ENCODE data around the gene SEPTIN12. TPM values are rescaled to one million over a fixed set of nuclear protein-coding genes. Genes with fewer than 3 reads are reported as not detected.

The SEPTIN12 gene
- total RNA-seq, 1 experiment from 2014 or later: not detected

DNA sequence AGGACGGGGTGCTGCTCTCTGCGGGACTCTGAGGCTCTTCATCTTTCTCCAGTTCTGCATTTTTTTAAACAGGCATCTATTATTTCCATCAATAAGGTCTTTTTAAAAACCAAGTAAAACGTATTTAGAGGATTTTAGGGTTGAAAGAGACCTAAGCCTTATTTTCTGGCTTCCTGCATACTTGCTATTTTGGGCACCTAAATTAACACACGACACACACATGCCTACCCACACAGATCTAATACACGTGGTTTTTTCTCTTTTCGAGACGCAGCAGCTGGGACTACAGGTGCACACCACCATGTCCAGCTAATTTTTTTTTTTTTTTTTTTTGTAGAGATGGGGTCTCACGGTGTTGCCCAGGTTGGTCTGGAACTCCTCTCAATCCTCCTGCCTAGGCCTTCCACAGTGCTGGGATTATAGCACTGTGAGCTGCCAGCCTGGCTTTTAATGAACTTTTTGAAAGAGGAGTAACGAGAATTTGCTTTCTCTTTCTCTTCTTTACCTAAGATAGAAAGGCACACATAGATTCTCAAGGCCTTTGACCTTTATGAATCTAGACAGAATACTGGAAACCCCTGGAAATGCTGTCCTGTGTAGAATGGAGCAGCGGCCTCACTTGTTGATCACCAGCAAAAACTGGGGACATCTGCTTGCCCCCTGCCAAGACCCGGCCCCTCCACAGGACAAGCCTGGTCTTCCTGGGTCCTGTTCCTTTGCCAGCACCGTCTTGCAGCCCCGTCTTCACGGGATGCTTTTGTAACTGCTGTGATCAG lies 40.1 kb downstream of the SEPTIN12 start:
- peaks cover 3% of the 10 kb centered on the region; the same call in 1 of the 2 replicates for H3F3A ChIP-seq (ENCODE audit: insufficient read depth, low read depth)
- H3K9me3 ChIP-seq (ENCODE audit: insufficient read depth, low read depth): no peaks in the 10 kb centered on the region
- no peak for DNase-seq
- H3K36me3 ChIP-seq (ENCODE audit: low read depth): no peaks in the 10 kb centered on the region
- no peak overlapping the region for H3K4me3 ChIP-seq
- POLR2A ChIA-PET (ENCODE audit: unreplicated experiment): no interaction called here
- H2AFZ ChIP-seq: no peak overlapping the region
- no TSS peak for BruUV-seq (replicated peaks)
- H3K27ac ChIP-seq: no peak overlapping the region
- H3K9me2 ChIP-seq (ENCODE audit: insufficient read depth): no peaks in the 10 kb centered on the region
- H3K4me1 ChIP-seq (replicated peaks; ENCODE audit: insufficient read depth): no peaks in the 10 kb centered on the region
- no peaks in the 10 kb centered on the region for H3K27me3 ChIP-seq (ENCODE audit: insufficient read depth, low read depth)
- no peaks in the 10 kb centered on the region for H4K20me1 ChIP-seq (ENCODE audit: insufficient read depth)
- TF ChIP-seq EZH2 (IDR thresholded peaks at IDR 0.05; ENCODE audit: low read depth): no peak
- intact Hi-C loops (cut with micrococcal nuclease; ENCODE audit: unreplicated experiment): no loop called here
- H3K4me2 ChIP-seq: no peak overlapping the region
- H3K79me2 ChIP-seq (ENCODE audit: low read depth): no peaks in the 10 kb centered on the region
- CTCF ChIA-PET: interaction anchor here (0.6 kb wide), 1 partner anchor 157 kb away, joined by 12 read pairs; no protein-coding TSS in a partner anchor

GRCh38 chr16:4746991-4747574 lies 41.1 kb downstream of the SEPTIN12 start:
- ChIA-PET POLR2A (ENCODE audit: unreplicated experiment) (no interaction called here), CTCF (no interaction called here)
- no peak overlapping the region for H3K4me2 ChIP-seq
- H3K4me1 ChIP-seq (replicated peaks; ENCODE audit: insufficient read depth): no peaks in the 10 kb centered on the region
- H3K9me2 ChIP-seq (ENCODE audit: insufficient read depth): no peaks in the 10 kb centered on the region
- no peak overlapping the region for H3K27ac ChIP-seq
- no peaks in the 10 kb centered on the region for H3K79me2 ChIP-seq (ENCODE audit: low read depth)
- no peaks in the 10 kb centered on the region for H4K20me1 ChIP-seq (ENCODE audit: insufficient read depth)
- TF ChIP-seq, protein P1, sequence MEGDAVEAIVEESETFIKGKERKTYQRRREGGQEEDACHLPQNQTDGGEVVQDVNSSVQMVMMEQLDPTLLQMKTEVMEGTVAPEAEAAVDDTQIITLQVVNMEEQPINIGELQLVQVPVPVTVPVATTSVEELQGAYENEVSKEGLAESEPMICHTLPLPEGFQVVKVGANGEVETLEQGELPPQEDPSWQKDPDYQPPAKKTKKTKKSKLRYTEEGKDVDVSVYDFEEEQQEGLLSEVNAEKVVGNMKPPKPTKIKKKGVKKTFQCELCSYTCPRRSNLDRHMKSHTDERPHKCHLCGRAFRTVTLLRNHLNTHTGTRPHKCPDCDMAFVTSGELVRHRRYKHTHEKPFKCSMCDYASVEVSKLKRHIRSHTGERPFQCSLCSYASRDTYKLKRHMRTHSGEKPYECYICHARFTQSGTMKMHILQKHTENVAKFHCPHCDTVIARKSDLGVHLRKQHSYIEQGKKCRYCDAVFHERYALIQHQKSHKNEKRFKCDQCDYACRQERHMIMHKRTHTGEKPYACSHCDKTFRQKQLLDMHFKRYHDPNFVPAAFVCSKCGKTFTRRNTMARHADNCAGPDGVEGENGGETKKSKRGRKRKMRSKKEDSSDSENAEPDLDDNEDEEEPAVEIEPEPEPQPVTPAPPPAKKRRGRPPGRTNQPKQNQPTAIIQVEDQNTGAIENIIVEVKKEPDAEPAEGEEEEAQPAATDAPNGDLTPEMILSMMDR (conservative IDR thresholded peaks at IDR 0.05): no peak
- no peak for TF ChIP-seq EZH2 (IDR thresholded peaks at IDR 0.05; ENCODE audit: low read depth)
- no peak overlapping the region for H3K4me3 ChIP-seq
- no peaks in the 10 kb centered on the region for H3K36me3 ChIP-seq (ENCODE audit: low read depth)
- intact Hi-C loops (cut with micrococcal nuclease; ENCODE audit: unreplicated experiment): no loop called here
- peaks cover 3% of the 10 kb centered on the region; the same call in 1 of the 2 replicates for H3F3A ChIP-seq (ENCODE audit: insufficient read depth, low read depth)
- H2AFZ ChIP-seq: no peak overlapping the region
- H3K27me3 ChIP-seq (ENCODE audit: insufficient read depth, low read depth): no peaks in the 10 kb centered on the region
- BruUV-seq (replicated peaks): no TSS peak
- no peaks in the 10 kb centered on the region for H3K9me3 ChIP-seq (ENCODE audit: insufficient read depth, low read depth)
- DNase-seq: no peak

DNA sequence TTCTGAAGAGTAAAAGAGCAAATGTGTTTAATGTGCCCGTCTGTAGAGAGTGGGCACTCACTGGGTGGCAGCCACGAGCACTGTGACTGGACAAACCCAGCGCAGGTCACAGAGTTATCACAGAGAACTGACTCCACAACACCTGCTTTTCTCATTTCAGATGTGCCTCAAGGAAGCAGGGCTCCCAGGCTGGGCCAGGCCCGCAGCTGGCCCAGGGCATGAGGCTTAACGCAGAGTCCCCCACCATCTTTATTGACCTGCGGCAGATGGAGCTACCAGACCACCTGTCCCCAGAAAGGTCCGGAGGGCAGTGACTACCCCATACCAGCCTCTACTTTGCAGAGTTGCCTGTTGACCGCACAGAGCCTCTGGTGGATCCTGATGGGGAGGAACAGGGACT lies 41.9 kb downstream of the SEPTIN12 start:
- no peaks in the 10 kb centered on the region for H3K79me2 ChIP-seq (ENCODE audit: low read depth)
- peaks cover 3% of the 10 kb centered on the region; the same call in 1 of the 2 replicates for H3F3A ChIP-seq (ENCODE audit: insufficient read depth, low read depth)
- CTCF ChIA-PET: no interaction called here
- no peaks in the 10 kb centered on the region for H3K36me3 ChIP-seq (ENCODE audit: low read depth)
- no TSS peak for BruUV-seq (replicated peaks)
- intact Hi-C loops (cut with micrococcal nuclease; ENCODE audit: unreplicated experiment): no loop called here
- TF ChIP-seq EZH2 (IDR thresholded peaks at IDR 0.05; ENCODE audit: low read depth): no peak
- TF ChIP-seq, protein P1 (conservative IDR thresholded peaks at IDR 0.05): no peak
- H3K4me1 ChIP-seq (replicated peaks; ENCODE audit: insufficient read depth): no peaks in the 10 kb centered on the region
- no peaks in the 10 kb centered on the region for H4K20me1 ChIP-seq (ENCODE audit: insufficient read depth)
- POLR2A ChIA-PET (ENCODE audit: unreplicated experiment): no interaction called here
- no peak overlapping the region for H2AFZ ChIP-seq
- DNase-seq: no peak
- H3K27ac ChIP-seq: no peak overlapping the region
- no peaks in the 10 kb centered on the region for H3K27me3 ChIP-seq (ENCODE audit: insufficient read depth, low read depth)
- no peak overlapping the region for H3K4me2 ChIP-seq
- no peaks in the 10 kb centered on the region for H3K9me2 ChIP-seq (ENCODE audit: insufficient read depth)
- no peaks in the 10 kb centered on the region for H3K9me3 ChIP-seq (ENCODE audit: insufficient read depth, low read depth)
- H3K4me3 ChIP-seq: no peak overlapping the region

Measured in PC-9 (cell line).